HL-60 (cell line): ENCODE data around the gene CPXCR1.
"Not testable (repeated sequence)": the region's sequence is repeated elsewhere in the genome, so short reads cannot be mapped to it uniquely, and the experiment has no call there.

ENCODE experiments used
- DNase-seq, 2 experiments: peaks; one replicate each; pipeline ENCODE4 v3.0.0-alpha.2; 2010 to 2020; ENCODE audit warnings: low read depth in 1 of 2, low spot score in 1 of 2
- H3K27ac ChIP-seq: fragments of 250-450 bp; sonication (Bioruptor Pico); replicated peaks from 2 replicates; pipeline ENCODE4 v1.5.1; 2020; ENCODE audit warnings: mild to moderate bottlenecking, moderate library complexity
- H3K27me3 ChIP-seq: fragments of 250-450 bp; sonication (Bioruptor Pico); 2 replicates; pipeline ENCODE4 v1.5.1; 2021; ENCODE audit warnings: mild to moderate bottlenecking, moderate library complexity; ENCODE audit not compliant: insufficient read depth, poor library complexity, severe bottlenecking
- H3K4me3 ChIP-seq: replicated peaks from 2 replicates; pipeline ENCODE4 v1.5.1; 2011; ENCODE audit warnings: mild to moderate bottlenecking, control low read depth, low read length; ENCODE audit not compliant: insufficient read depth
- GABPA ChIP-seq: IDR thresholded peaks from 2 replicates; pipeline ENCODE4 v1.6.1; 2012; ENCODE audit warnings: low read depth
- POLR2AphosphoS5 ChIP-seq: IDR thresholded peaks from 2 replicates; pipeline ENCODE4 v1.6.1; 2012; ENCODE audit warnings: low read depth
- SPI1 ChIP-seq: IDR thresholded peaks from 2 replicates; pipeline ENCODE4 v1.6.1; 2012; ENCODE audit warnings: low read depth, mild to moderate bottlenecking, borderline replicate concordance
- long read RNA-seq: library from polyadenylated mRNA; unstranded; transcript quantifications from one replicate; pipeline ENCODE4 v2.0.0, GENCODE V29; 2020
- TF ChIP-seq, protein P1 (sequence below): IDR thresholded peaks from one replicate; pipeline ENCODE4 v1.5.1; 2011; ENCODE audit warnings: low read length, control low read depth, inconsistent platforms; ENCODE audit not compliant: insufficient read depth
- TF ChIP-seq, protein P2 (sequence below): IDR thresholded peaks from 2 replicates; pipeline ENCODE4 v1.6.1; 2012; ENCODE audit warnings: low read depth; ENCODE audit not compliant: insufficient replicate concordance

The CPXCR1 gene
- long read RNA-seq, result 0 reads

- TF ChIP-seq GABPA (no peak), POLR2AphosphoS5 (no peak), SPI1 (no peak)
- TF ChIP-seq, protein P1, sequence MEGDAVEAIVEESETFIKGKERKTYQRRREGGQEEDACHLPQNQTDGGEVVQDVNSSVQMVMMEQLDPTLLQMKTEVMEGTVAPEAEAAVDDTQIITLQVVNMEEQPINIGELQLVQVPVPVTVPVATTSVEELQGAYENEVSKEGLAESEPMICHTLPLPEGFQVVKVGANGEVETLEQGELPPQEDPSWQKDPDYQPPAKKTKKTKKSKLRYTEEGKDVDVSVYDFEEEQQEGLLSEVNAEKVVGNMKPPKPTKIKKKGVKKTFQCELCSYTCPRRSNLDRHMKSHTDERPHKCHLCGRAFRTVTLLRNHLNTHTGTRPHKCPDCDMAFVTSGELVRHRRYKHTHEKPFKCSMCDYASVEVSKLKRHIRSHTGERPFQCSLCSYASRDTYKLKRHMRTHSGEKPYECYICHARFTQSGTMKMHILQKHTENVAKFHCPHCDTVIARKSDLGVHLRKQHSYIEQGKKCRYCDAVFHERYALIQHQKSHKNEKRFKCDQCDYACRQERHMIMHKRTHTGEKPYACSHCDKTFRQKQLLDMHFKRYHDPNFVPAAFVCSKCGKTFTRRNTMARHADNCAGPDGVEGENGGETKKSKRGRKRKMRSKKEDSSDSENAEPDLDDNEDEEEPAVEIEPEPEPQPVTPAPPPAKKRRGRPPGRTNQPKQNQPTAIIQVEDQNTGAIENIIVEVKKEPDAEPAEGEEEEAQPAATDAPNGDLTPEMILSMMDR, result no peak
- TF ChIP-seq, protein P2, sequence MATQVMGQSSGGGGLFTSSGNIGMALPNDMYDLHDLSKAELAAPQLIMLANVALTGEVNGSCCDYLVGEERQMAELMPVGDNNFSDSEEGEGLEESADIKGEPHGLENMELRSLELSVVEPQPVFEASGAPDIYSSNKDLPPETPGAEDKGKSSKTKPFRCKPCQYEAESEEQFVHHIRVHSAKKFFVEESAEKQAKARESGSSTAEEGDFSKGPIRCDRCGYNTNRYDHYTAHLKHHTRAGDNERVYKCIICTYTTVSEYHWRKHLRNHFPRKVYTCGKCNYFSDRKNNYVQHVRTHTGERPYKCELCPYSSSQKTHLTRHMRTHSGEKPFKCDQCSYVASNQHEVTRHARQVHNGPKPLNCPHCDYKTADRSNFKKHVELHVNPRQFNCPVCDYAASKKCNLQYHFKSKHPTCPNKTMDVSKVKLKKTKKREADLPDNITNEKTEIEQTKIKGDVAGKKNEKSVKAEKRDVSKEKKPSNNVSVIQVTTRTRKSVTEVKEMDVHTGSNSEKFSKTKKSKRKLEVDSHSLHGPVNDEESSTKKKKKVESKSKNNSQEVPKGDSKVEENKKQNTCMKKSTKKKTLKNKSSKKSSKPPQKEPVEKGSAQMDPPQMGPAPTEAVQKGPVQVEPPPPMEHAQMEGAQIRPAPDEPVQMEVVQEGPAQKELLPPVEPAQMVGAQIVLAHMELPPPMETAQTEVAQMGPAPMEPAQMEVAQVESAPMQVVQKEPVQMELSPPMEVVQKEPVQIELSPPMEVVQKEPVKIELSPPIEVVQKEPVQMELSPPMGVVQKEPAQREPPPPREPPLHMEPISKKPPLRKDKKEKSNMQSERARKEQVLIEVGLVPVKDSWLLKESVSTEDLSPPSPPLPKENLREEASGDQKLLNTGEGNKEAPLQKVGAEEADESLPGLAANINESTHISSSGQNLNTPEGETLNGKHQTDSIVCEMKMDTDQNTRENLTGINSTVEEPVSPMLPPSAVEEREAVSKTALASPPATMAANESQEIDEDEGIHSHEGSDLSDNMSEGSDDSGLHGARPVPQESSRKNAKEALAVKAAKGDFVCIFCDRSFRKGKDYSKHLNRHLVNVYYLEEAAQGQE, result no peak
- no peak within 1 kb of the TSS for H3K4me3 ChIP-seq
- no peak for DNase-seq
These were observed at the start of gene CPXCR1 for GRCh38 chrX:88746925-88747324. Gene CPXCR1 (plus strand): TSS chrX:88747225. CDS start chrX:88753415, 6,190 bp downstream.

GRCh38 chrX:88735835-88736234, 11.2 kb upstream of the CPXCR1 start:
- Histone ChIP-seq H3K4me3 (no peak overlapping the region), H3K27me3 (no peaks in the 10 kb centered on the region), H3K27ac (no peak overlapping the region)
- TF ChIP-seq SPI1 (no peak), POLR2AphosphoS5 (no peak), GABPA (no peak)
- TF ChIP-seq, protein P2, result no peak
- TF ChIP-seq, protein P1, result no peak
- DNase-seq, result no peak

More at GRCh38 chrX:88746925-88747324, at the start of gene CPXCR1:
- H3K27me3 ChIP-seq, result no peaks in the 10 kb centered on the region
- H3K27ac ChIP-seq, result no peak within 1 kb of the TSS

DNA sequence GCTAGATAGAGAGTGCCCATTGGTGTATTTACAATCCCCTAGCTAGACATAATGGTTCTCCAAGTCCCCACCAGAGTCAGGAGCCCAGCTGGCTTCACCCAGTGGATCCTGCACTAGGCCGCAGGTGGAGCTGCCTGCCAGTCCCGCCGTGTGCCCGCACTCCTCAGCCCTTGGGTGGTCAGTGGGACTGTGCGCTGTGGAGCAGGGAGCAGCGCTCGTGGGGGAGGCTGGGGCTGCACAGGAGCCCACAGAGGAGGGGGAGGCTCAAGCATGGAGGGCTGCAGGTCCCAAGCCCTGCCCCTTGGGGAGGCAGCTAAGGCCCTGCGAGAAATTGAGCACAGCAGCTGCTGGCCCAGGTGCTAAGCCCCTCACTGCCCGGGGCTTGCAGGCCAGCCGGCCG, 810 bp upstream of the CPXCR1 start:
- not testable (repeated sequence) for DNase-seq, H3K4me3 ChIP-seq, H3K27ac ChIP-seq, H3K27me3 ChIP-seq

DNA sequence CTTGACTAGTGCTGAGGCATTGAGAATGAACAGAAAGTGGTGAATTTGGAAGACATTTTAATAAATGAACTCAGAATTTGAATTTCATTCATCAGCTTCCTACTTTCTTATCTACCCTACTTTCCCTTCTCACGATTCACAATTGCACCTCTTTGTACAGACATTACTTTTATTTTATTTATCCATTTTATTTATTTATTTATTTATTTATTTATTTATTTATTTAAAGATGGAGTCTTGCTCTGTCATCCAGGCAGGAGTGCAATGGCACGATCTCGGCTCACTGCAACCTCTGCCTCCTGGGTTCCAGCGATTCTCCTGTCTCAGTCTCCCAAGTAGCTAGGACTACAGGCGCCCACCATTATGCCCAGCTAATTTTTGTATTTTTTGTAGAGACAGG, 5.3 kb downstream of the CPXCR1 start:
- DNase-seq, result not testable (repeated sequence)

GRCh38 chrX:88789825-88790224, 42.8 kb downstream of the CPXCR1 start:
- Histone ChIP-seq H3K27ac (no peak overlapping the region), H3K27me3 (no peaks in the 10 kb centered on the region), H3K4me3 (no peak overlapping the region)
- TF ChIP-seq POLR2AphosphoS5, result no peak
- TF ChIP-seq, protein P2, result no peak
- TF ChIP-seq GABPA, result no peak
- no peak for TF ChIP-seq SPI1
- TF ChIP-seq, protein P1, result no peak
- no peak for DNase-seq

More for the DNA sequence above, 5.3 kb downstream of the CPXCR1 start:
- H3K4me3 ChIP-seq, H3K27ac ChIP-seq, H3K27me3 ChIP-seq: not testable (repeated sequence)
